GM18909 (cell line): Measurements from ENCODE around the gene EPB41L3.

ENCODE experiments used
- ATAC-seq: cut with Tn5 transposase; IDR thresholded peaks from one replicate; pipeline ENCODE4 v1.9.1; 2021; ENCODE audit warnings: mild to moderate bottlenecking; ENCODE audit not compliant: unreplicated experiment, poor library complexity

Gene EPB41L3

DNA sequence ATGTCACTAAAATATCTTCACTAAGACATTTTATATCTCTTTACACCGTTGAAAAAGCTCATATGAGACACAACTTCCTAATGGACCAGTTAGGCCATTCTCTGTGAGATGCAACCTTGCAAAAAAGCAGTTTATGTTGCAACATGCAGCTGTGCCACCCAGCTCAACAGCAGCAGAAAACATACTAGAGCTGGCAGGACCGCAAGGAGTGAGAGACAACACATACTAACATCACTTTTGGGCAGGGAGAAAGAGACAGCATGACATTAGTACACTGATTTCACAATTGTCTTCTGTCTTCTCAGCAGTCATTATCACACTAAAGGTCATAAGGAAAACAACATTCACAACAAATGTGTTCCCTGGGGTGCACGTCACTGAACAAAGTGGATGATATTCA lies 122.9 kb downstream of the EPB41L3 start:
- ATAC-seq, result no peak

DNA sequence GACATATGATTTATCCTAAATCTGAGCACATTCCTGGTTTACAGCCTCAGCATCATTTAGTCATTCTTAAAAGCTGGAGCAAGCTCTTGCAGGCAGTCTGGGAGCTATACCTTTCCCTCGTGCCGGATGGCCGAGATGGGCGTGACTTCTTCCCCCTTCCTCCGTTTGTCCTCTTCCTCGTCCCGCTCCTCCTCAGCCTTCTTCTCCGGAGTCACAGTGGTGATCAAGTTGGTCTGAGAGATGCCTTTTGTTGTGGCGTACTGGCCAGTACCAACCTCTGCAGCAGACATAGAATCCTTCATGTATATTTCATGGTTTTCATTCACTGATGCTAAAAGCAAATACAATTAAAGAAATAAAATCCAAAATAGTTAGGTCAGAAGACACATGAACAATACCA lies 124.2 kb downstream of the EPB41L3 start:
- no peak for ATAC-seq

- no peak for ATAC-seq
Observed at GRCh38 chr18:5419030-5419429, 124.8 kb downstream of the EPB41L3 start.

- ATAC-seq, result no peak
Observed at GRCh38 chr18:5417342-5417741, 126.5 kb downstream of the EPB41L3 start.

- ATAC-seq, result no peak
Observed at GRCh38 chr18:5416112-5416511, 127.7 kb downstream of the EPB41L3 start.

DNA sequence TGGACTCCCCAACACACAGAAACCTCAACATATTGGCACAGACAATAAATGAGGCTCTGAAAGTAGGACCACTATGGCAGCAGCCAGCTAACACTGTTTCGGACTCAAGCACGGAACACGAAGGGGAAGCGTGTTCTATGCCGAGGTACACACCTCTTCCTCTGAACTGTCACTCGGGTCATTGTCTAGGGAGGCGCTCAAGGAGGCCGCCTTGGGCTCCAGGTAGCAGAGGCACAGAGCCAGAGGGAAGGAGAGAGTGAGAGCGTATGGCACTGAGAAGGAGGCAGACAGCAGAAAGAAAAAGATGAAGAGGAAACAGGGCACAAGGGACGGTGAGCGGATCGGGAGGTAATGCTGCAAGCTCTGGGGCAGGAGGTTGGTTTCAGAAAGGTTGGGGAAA lies 128.1 kb downstream of the EPB41L3 start:
- no peak for ATAC-seq

- ATAC-seq, result no peak
Observed at GRCh38 chr18:5415031-5415430, 128.8 kb downstream of the EPB41L3 start.

DNA sequence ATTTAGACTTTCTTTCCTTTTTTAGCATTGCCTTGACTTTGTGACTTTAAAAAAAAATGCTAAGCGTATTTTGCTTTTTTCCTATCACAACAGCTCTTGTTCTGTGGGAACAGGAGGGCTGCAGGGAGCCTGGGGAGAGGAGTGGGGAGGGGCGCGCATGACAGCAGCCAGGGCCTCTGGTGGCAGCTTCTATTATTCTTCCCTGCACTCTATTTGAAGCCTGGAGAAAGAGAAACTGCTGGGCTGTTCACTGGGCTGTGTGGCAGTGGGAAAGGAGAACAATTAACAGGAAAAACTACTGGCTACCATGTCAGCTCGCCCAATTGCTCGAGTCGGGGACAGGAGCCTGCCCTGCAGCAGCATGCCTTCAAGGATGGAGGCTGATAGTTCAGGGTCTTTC lies 129.3 kb downstream of the EPB41L3 start:
- ATAC-seq, result no peak

DNA sequence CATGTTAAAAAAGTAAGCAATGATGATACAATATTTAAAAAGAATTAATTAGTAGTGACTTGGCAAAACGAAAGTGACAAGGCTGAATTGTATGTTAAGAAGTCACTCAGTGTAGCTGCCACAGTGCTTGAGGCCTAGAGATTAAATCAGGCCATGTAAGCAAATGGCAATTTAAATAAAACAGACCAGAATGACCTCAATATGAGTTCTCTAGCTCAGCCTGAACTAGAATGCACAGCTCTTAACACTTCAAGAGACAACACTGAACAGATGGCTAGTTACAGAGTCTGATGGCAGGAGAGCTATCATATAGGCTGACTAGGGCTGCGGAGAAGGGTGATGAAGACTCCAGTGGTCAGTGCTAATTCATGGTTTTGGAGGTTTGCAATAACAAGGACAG lies 130.3 kb downstream of the EPB41L3 start:
- no peak for ATAC-seq

DNA sequence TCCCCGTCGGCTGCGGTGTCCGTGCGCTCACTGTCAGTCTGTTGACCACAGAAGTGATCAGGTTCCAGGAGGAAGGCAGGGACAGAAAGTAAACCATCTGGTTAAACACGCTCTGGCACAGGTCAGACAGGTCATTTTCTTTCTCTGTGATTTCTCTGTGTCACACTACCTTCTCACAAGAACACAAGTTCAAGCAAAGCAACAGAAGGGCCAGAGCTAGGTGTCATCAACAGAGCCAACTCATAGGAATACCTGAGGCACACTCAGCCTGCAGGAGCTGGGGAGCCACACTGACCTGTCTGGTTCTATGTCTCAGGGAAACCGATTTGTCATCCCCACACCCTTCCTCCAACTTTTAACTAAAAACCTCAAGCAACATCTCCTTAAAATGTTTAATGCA lies 133.2 kb downstream of the EPB41L3 start:
- no peak for ATAC-seq

- ATAC-seq, result no peak
Observed at GRCh38 chr18:5398269-5398668, 145.5 kb downstream of the EPB41L3 start.

GRCh38 chr18:5397102-5397501 lies 146.7 kb downstream of the EPB41L3 start:
- no peak for ATAC-seq

GRCh38 chr18:5395860-5396448 lies 147.8 kb downstream of the EPB41L3 start:
- ATAC-seq, result no peak

DNA sequence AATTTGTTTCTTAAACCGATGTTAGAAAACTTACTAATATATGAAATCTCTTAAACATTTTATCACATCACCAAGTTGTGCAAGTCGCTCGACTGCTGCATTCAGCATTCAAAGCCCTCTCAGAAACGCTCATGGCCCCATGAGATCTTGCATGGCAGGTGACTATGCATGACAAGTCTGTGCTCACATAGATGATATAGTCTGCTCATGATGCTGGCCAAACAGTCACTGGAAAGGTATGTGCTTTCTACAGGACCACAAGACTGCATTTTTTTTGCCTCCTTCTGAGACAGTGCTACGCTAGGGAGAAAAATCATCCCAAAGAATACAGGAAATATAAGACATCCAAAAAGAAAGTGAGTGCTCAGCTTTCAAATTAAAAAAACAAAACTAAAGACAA lies 150.0 kb downstream of the EPB41L3 start:
- no peak for ATAC-seq

DNA sequence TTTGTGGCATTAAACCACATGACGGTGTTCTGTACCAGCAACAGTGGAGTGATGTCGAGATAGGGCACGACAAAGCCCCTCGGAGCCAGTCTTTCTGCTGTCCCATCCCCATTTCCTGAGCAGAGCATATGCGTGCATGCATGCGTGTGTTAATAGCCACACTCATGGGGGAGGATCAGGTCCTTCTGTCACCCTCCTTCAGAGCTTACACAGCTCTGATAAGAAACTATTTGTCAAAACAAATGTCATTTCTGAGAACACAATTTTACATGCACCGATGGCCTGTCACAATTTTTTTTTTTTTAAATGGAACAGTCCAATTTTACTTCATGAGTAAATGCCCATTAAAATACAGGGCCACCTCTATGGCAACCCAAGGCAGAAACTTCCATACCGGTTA lies 152.4 kb downstream of the EPB41L3 start:
- no peak for ATAC-seq

- no peak for ATAC-seq
Observed at GRCh38 chr18:5389356-5389755, 154.4 kb downstream of the EPB41L3 start.

DNA sequence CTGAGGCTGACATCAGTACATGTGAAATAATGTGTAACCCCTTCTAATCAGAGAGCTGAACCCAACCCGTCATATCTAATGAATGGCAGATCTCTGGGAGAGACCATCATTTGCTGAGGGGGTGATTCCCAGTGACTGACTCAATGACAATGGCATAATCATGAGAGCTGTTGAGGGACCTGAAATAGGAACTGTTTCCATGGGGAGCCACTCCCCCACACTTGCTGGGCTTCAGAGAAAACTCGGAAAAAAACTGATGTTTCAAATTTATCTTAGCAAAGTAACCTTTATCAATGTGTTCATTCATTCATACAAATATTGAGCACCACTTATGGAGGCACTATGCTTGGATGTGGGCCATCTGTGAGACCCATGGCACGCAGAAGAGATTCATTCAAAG lies 154.9 kb downstream of the EPB41L3 start:
- ATAC-seq, result no peak

GRCh38 chr18:5380586-5380985 lies 163.2 kb downstream of the EPB41L3 start:
- no peak for ATAC-seq

DNA sequence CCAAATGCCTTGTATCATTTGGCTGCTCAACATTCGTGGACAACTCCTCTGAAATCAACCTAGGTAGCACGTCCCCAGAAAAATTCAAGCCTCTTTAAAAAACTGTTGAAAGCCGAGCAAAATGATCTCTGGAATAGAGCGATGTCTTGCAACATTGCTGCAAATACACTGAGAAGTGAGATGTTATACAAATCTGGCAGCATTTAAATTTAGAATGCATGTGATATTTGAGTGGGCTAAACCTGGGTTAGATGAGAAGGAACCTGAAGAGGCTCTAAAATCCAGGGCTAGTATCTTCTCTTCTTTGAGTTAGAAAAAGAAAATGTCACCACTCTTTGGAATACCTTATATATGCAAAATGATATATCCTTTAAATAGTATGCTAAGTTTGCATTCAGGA lies 166.8 kb downstream of the EPB41L3 start:
- no peak for ATAC-seq

- ATAC-seq, result no peak
Observed at GRCh38 chr18:5370332-5370731, 173.5 kb downstream of the EPB41L3 start.

DNA sequence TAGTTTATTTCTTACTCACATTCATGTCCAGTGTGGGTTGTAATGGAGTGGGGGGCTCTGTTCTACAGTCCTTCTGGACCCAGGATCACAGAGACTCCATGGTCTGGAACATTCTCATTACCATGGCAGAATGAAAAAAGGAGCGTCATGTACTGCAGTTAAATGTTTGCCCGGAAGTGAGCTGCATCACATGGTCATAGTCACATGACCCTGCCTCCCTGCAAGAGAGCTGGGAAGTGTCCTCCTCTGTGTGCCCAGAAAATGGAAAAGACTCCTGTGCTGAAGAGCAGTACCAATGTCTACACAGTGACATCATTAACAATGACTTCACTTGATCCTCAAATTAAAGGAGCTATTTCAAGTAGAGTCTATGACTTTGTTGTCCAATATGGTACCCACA lies 174.3 kb downstream of the EPB41L3 start:
- no peak for ATAC-seq

- ATAC-seq, result no peak
Observed at GRCh38 chr18:5365443-5365842, 178.4 kb downstream of the EPB41L3 start.

DNA sequence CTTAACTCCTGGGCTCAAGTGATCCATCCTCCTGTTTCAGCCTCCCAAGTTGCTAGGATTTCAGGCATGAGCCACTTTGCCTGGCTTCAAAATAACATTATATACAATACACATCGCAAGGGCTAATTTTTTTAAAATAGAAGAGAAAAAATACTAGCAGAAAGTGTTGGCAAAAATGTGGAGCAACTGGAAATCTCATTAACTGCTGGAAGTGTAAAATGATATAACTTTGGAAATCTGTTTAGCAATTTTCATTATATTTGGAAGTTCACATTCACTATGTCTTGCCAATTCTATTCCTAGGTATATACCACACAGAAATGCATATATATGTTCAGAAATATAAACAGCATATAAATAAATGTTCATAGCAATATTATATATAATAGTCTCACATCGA lies 193.2 kb downstream of the EPB41L3 start:
- no peak for ATAC-seq
